H7 (cell line): ENCODE data around the gene TIMM13. TPM values are rescaled to one million over a fixed set of nuclear protein-coding genes. Genes with fewer than 3 reads are reported as not detected.
"Not testable (repeated sequence)": the region's sequence is repeated elsewhere in the genome, so short reads cannot be mapped to it uniquely, and the experiment has no call there.

Experiments
- DNase-seq: peaks from one replicate; pipeline ENCODE4 v3.0.0; 2012
- H3K27me3 ChIP-seq: 2 replicates; pipeline ENCODE4 v1.6.0; 2011; ENCODE audit warnings: mild to moderate bottlenecking, low read length; ENCODE audit not compliant: control insufficient read depth, insufficient read depth
- H3K36me3 ChIP-seq: replicated peaks from 2 replicates; pipeline ENCODE4 v1.5.1; 2011; ENCODE audit warnings: low read length; ENCODE audit not compliant: control insufficient read depth, insufficient read depth
- H3K4me3 ChIP-seq: 2 replicates; pipeline ENCODE4 v1.5.1; 2011; ENCODE audit warnings: low read depth, mild to moderate bottlenecking, control low read depth, low read length, moderate library complexity; ENCODE audit not compliant: insufficient read depth
- total RNA-seq: library from RNA; depleted of rRNA; stranded (reverse); fragments of >200 nt; shearing (Covaris generic); gene quantifications from 2 replicates; pipeline ENCODE4 v1.2.3, GENCODE V29; 2014

The TIMM13 gene
- total RNA-seq, 1 experiment from 2014 or later: 179 TPM

- Histone ChIP-seq H3K36me3 (no peaks in the 10 kb centered on the region), H3K4me3 (peak overlapping the region; percentile 67), H3K27me3 (no peaks in the 10 kb centered on the region)
- peak; percentile 94 for DNase-seq
Measured at GRCh38 chr19:2461751-2462634, 34.6 kb upstream of the TIMM13 start.

GRCh38 chr19:2460245-2460644 lies 32.9 kb upstream of the TIMM13 start:
- Histone ChIP-seq H3K27me3 (no peaks in the 10 kb centered on the region), H3K4me3 (no peak overlapping the region), H3K36me3 (no peaks in the 10 kb centered on the region)
- DNase-seq: no peak

- not testable (repeated sequence) for H3K4me3 ChIP-seq, DNase-seq, H3K36me3 ChIP-seq, H3K27me3 ChIP-seq
Measured at GRCh38 chr19:2458776-2459175, 31.4 kb upstream of the TIMM13 start.

- DNase-seq: no peak
- H3K27me3 ChIP-seq: no peaks in the 10 kb centered on the region
Measured at GRCh38 chr19:2458054-2458453, 30.7 kb upstream of the TIMM13 start.

GRCh38 chr19:2457394-2458037 lies 30.1 kb upstream of the TIMM13 start:
- no peak overlapping the region for H3K4me3 ChIP-seq
- H3K27me3 ChIP-seq: no peaks in the 10 kb centered on the region
- H3K36me3 ChIP-seq: no peaks in the 10 kb centered on the region
- DNase-seq: peak; percentile 13

More at GRCh38 chr19:2458054-2458453, 30.7 kb upstream of the TIMM13 start:
- no peaks in the 10 kb centered on the region for H3K36me3 ChIP-seq
- no peak overlapping the region for H3K4me3 ChIP-seq

GRCh38 chr19:2455851-2456570 lies 28.6 kb upstream of the TIMM13 start:
- Histone ChIP-seq H3K4me3 (peak overlapping the region; percentile 95), H3K36me3 (no peaks in the 10 kb centered on the region; the same call in 1 of the 2 replicates), H3K27me3 (no peaks in the 10 kb centered on the region)
- peak; percentile 83 for DNase-seq

GRCh38 chr19:2454962-2455850 lies 27.8 kb upstream of the TIMM13 start:
- no peaks in the 10 kb centered on the region for H3K27me3 ChIP-seq
- no peaks in the 10 kb centered on the region; the same call in none of the 2 replicates for H3K36me3 ChIP-seq
- peak; percentile 71 for DNase-seq
- H3K4me3 ChIP-seq: peak overlapping the region; percentile 95

- no peaks in the 10 kb centered on the region; the same call in none of the 2 replicates for H3K36me3 ChIP-seq
- no peaks in the 10 kb centered on the region for H3K27me3 ChIP-seq
- H3K4me3 ChIP-seq: no peak overlapping the region
- peak; percentile 50 for DNase-seq
Measured at GRCh38 chr19:2454199-2454961, 27.0 kb upstream of the TIMM13 start.

- Histone ChIP-seq H3K36me3 (no peaks in the 10 kb centered on the region; the same call in none of the 2 replicates), H3K27me3 (no peaks in the 10 kb centered on the region), H3K4me3 (no peak overlapping the region)
- peak; percentile 65 for DNase-seq
Measured at GRCh38 chr19:2453431-2454025, 26.1 kb upstream of the TIMM13 start.

- Histone ChIP-seq H3K27me3 (no peaks in the 10 kb centered on the region), H3K36me3 (no peaks in the 10 kb centered on the region; the same call in none of the 2 replicates), H3K4me3 (no peak overlapping the region)
- peak; percentile 64 for DNase-seq
Measured at GRCh38 chr19:2451741-2452140, 24.4 kb upstream of the TIMM13 start.

- no peak overlapping the region for H3K4me3 ChIP-seq
Measured at GRCh38 chr19:2451138-2451537, 23.8 kb upstream of the TIMM13 start.

GRCh38 chr19:2449019-2449418 lies 21.6 kb upstream of the TIMM13 start:
- no peaks in the 10 kb centered on the region for H3K27me3 ChIP-seq
- DNase-seq: peak; percentile 26
- no peak overlapping the region for H3K4me3 ChIP-seq
- H3K36me3 ChIP-seq: no peaks in the 10 kb centered on the region; the same call in none of the 2 replicates

More at GRCh38 chr19:2451138-2451537, 23.8 kb upstream of the TIMM13 start:
- no peaks in the 10 kb centered on the region for H3K27me3 ChIP-seq
- no peak for DNase-seq
- no peaks in the 10 kb centered on the region; the same call in none of the 2 replicates for H3K36me3 ChIP-seq

GRCh38 chr19:2446381-2446780 lies 19.0 kb upstream of the TIMM13 start:
- no peak for DNase-seq

More at GRCh38 chr19:2446381-2446780, 19.0 kb upstream of the TIMM13 start:
- Histone ChIP-seq H3K4me3 (no peak overlapping the region), H3K36me3 (peaks cover 9% of the 10 kb centered on the region), H3K27me3 (no peaks in the 10 kb centered on the region)
